Esophagus muscularis mucosa (tissue), 4 donors: ENCODE measurements around the gene ZNF558.
"Not testable (repeated sequence)": the region's sequence is repeated elsewhere in the genome, so short reads cannot be mapped to it uniquely, and the experiment has no call there.

ENCODE experiments used
- EP300 ChIP-seq: sonication (generic); formaldehyde crosslinking; IDR thresholded peaks from one replicate; pipeline ENCODE4 v1.6.1; 2017; ENCODE audit warnings: antibody characterized with exemption
- POLR2A ChIP-seq: fragments of 450-650 bp; IDR thresholded peaks from one replicate; pipeline ENCODE4 v1.6.1; 2017; ENCODE audit warnings: antibody characterized with exemption, moderate library complexity, mild to moderate bottlenecking, low read depth
- TF ChIP-seq, protein P1 (sequence below), 3 experiments: fragments of 200-600 bp in 2 of 3; fragments of 450-650 bp in 1 of 3; sonication (generic) in 2 of 3; IDR thresholded peaks; one replicate each; pipeline ENCODE4 v1.5.1; 2017 to 2019; ENCODE audit warnings: antibody characterized with exemption in 3 of 3, mild to moderate bottlenecking in 2 of 3, moderate library complexity in 1 of 3

DNA sequence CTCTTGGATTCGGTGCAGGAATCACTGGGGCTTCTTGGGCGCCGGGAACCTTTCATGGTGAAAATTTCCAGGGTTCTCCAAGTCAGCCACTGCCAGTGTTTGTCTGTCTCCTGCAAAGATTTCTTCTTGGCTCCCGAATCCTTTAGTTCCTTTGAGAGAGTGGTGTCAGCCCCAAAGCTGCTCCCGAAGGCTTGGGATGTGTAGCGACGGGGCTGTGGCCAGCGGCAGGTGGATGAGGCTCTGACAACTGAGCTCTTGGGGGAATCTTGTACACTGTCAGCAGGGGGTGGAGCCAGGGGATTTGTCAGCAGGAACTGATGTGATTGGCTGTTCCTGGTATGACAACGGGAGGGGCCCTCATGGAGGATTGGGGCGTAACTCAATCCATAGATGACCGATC lies 64.8 kb downstream of the ZNF558 start:
- TF ChIP-seq, protein P1, sequence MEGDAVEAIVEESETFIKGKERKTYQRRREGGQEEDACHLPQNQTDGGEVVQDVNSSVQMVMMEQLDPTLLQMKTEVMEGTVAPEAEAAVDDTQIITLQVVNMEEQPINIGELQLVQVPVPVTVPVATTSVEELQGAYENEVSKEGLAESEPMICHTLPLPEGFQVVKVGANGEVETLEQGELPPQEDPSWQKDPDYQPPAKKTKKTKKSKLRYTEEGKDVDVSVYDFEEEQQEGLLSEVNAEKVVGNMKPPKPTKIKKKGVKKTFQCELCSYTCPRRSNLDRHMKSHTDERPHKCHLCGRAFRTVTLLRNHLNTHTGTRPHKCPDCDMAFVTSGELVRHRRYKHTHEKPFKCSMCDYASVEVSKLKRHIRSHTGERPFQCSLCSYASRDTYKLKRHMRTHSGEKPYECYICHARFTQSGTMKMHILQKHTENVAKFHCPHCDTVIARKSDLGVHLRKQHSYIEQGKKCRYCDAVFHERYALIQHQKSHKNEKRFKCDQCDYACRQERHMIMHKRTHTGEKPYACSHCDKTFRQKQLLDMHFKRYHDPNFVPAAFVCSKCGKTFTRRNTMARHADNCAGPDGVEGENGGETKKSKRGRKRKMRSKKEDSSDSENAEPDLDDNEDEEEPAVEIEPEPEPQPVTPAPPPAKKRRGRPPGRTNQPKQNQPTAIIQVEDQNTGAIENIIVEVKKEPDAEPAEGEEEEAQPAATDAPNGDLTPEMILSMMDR (IDR thresholded peaks at IDR 0.05) = not testable (repeated sequence)
- TF ChIP-seq EP300, POLR2A: not testable (repeated sequence)
